HG02763 (cell line): ENCODE data around the gene CCL27.

Source experiments
- ATAC-seq: cut with Tn5 transposase; IDR thresholded peaks from one replicate; pipeline ENCODE4 v1.9.1; 2021; ENCODE audit warnings: mild to moderate bottlenecking, moderate library complexity; ENCODE audit not compliant: unreplicated experiment

CCL27 gene

GRCh38 chr9:34684816-34685215 lies 22.4 kb upstream of the CCL27 start:
- ATAC-seq, result no peak

- ATAC-seq, result no peak
Measured at GRCh38 chr9:34684145-34684544, 21.7 kb upstream of the CCL27 start.

- ATAC-seq, result no peak
Measured at GRCh38 chr9:34675869-34676268, 13.4 kb upstream of the CCL27 start.

- no peak for ATAC-seq
Measured at GRCh38 chr9:34675048-34675714, 12.7 kb upstream of the CCL27 start.

- ATAC-seq, result no peak
Measured at GRCh38 chr9:34674440-34674839, 12.0 kb upstream of the CCL27 start.

- ATAC-seq, result no peak
Measured at GRCh38 chr9:34671307-34671706, 8.8 kb upstream of the CCL27 start.

- ATAC-seq, result no peak
Measured at GRCh38 chr9:34669809-34670562, 7.5 kb upstream of the CCL27 start.

GRCh38 chr9:34665381-34666250 lies 3.2 kb upstream of the CCL27 start:
- peak; percentile 58 for ATAC-seq

- peak; percentile 21 for ATAC-seq
Measured at GRCh38 chr9:34665067-34665380, 2.6 kb upstream of the CCL27 start.

GRCh38 chr9:34664281-34665066 lies 2.0 kb upstream of the CCL27 start:
- peak; percentile 38 for ATAC-seq

- ATAC-seq, result no peak
Measured at GRCh38 chr9:34663303-34663605, 797 bp upstream of the CCL27 start.

- ATAC-seq, result no peak
Measured at GRCh38 chr9:34659592-34660253, 2.7 kb downstream of the CCL27 start.

GRCh38 chr9:34658461-34658860 lies 4.0 kb downstream of the CCL27 start:
- ATAC-seq, result no peak

- no peak for ATAC-seq
Measured at GRCh38 chr9:34656992-34657391, 5.5 kb downstream of the CCL27 start.

GRCh38 chr9:34655394-34655793 lies 7.1 kb downstream of the CCL27 start:
- ATAC-seq, result no peak

GRCh38 chr9:34654323-34655051 lies 8.0 kb downstream of the CCL27 start:
- no peak for ATAC-seq

- ATAC-seq, result no peak
Measured at GRCh38 chr9:34653151-34654072, 9.0 kb downstream of the CCL27 start.

- ATAC-seq, result no peak
Measured at GRCh38 chr9:34652602-34653000, 9.9 kb downstream of the CCL27 start.
